Measurements from ENCODE around the gene BMPR1A. TPM values are rescaled to one million over a fixed set of nuclear protein-coding genes. Genes with fewer than 3 reads are reported as not detected.
"Not testable (repeated sequence)": the region's sequence is repeated elsewhere in the genome, so short reads cannot be mapped to it uniquely, and the experiment has no call there.

BMPR1A gene
- total RNA-seq, 1 donor, result 3.3 TPM

DNA sequence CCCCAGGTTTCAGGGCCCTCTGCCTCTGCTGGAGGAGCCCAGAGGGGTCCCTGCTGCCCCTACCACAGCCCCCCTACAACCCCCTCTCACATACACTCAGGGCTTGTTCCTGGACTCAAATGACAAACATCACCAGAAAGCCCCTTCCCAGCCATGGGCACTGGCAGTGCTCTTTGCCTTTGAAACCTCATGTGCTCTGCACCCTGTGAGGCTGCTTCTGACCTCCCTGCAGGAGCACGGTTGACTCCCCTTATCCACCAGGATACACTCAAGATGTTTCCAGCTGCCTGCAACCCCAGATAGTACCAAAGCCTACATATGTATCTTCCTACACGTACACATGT is 208.4 kb downstream of the BMPR1A start:
- H3K27me3 ChIP-seq (ENCODE audit: insufficient read depth, low read length), result peaks cover 19% of the 10 kb centered on the region
- peaks cover 35% of the 10 kb centered on the region for H3K4me1 ChIP-seq (ENCODE audit: insufficient read depth, low read length)
- no peak overlapping the region for H3K4me3 ChIP-seq (ENCODE audit: low read length)
- H3K9me3 ChIP-seq (ENCODE audit: low read depth, low read length), result no peaks in the 10 kb centered on the region

DNA sequence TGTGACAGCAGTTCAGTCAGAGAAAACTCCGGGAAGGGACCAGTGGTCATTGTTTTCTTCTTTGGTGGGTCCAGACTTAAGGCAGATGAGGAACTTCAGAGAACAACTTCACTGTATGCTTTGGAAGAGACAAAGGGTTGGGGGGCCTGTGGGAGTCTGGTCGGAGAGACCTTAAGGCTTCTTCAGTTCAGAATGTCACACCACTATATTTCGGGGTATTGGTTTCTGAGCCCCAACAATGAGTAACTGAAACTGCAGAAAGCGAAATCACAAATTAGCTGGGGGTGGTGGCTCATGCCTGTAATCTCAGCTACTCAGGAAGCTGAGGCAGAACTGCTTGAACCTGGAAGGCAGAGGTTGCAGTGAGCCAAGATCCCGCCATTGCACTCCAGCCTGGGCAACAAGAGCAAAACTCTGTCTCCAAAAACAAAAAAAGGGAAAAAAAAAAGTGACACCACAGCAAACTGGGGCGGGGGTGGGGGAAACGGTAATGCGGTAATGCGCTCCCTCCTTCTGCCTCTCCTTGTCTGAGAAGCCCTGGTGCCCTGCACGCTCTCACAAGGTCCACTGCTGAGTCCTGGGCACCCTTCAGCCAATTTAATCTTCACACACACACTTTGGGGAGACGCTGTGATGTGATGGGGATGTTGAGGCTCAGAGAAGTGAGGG is 209.7 kb downstream of the BMPR1A start:
- Histone ChIP-seq H3K9me3 (ENCODE audit: low read depth, low read length) (no peaks in the 10 kb centered on the region), H3K4me1 (ENCODE audit: insufficient read depth, low read length) (peaks cover 47% of the 10 kb centered on the region), H3K4me3 (ENCODE audit: low read length) (no peak overlapping the region), H3K27me3 (ENCODE audit: insufficient read depth, low read length) (peaks cover 25% of the 10 kb centered on the region)

DNA sequence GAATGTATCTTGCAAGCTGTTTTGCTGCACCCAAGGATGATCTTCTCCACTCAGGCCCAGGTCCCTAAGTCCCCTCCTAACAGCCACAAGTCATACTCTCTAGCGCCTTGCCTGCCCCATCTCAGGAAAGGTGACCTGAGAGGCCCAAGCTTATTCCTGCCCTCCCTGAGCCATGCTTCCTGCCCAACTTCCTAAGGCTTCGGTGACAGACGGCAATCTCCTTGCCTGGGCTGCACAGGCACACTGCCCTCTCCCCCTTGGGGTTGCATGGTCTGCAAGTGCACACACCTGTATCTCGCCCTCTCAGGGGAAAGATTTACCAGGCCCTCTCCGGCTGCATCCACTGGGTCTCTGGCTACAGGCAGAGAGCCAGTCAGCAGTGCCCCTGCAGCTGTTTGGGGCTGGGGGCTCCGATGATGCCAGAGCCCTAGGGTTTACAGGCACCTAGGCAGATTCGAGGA is 211.1 kb downstream of the BMPR1A start:
- H3K9me3 ChIP-seq (ENCODE audit: low read depth, low read length), result no peaks in the 10 kb centered on the region
- H3K4me3 ChIP-seq (ENCODE audit: low read length), result no peak overlapping the region
- H3K4me1 ChIP-seq (ENCODE audit: insufficient read depth, low read length), result peaks cover 55% of the 10 kb centered on the region
- peaks cover 25% of the 10 kb centered on the region for H3K27me3 ChIP-seq (ENCODE audit: insufficient read depth, low read length)

DNA sequence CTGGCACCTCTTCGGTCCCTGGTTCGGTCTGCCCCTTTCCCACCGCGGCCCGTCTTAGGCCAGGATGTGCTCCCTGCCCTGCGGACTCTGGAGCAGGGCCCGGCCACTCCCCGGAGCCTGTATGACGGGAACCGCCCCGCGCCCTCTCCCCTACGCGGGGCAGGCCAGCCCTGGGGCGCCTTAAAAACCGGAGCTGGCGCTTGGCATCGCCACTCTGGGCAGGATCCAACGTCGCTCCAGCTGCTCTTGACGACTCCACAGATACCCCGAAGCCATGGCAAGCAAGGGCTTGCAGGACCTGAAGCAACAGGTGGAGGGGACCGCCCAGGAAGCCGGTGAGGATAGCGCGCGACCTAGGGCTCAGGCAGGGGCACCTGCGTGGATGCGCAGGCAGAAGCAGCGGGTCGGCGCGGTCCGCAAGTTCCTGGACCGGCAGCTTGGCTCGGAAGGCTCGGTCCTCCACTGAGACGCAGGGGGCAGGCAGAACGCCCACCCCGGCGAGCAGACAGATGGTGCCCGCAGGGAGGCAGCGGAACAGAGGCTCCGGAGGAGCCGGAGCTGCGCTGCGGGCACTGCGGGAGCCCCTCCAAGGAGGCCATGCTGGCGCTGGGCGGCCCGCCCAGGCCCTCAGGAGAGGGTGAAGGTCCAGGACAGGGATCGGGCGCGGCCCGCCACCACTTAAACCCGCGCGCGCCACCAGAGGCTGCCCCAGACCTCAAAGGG is 212.0 kb downstream of the BMPR1A start, which contains the start of gene ADIRF:
TSS of gene ADIRF (plus strand) at position 212 of the 723 bp plus-strand sequence. CDS start at position 275, 63 bp downstream.
- Histone ChIP-seq H3K9me3 (ENCODE audit: low read depth, low read length) (no peaks in the 10 kb centered on the region), H3K4me3 (ENCODE audit: low read length) (no peak within 1 kb of the TSS), H3K4me1 (ENCODE audit: insufficient read depth, low read length) (peaks cover 55% of the 10 kb centered on the region), H3K27me3 (ENCODE audit: insufficient read depth, low read length) (peaks cover 25% of the 10 kb centered on the region)

DNA sequence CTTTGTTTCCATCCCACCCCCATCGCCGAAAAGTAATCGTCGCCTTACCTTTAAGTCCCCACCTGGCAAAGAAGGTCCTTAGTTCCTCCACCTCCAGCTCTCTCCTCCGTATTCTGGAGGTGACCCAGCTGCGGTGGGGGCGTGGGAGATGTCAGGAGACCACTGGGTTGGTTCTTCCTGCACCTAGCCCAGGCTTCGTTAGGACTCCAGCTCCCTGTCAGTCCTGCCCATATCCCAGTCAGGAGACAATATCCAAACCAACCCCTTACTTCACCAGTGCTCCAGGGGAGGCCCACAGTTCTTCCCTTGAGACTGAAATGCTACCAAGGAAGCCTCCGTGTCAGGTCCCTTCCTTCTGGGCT is 212.6 kb downstream of the BMPR1A start:
- Histone ChIP-seq H3K4me3 (ENCODE audit: low read length) (no peak overlapping the region), H3K9me3 (ENCODE audit: low read depth, low read length) (no peaks in the 10 kb centered on the region), H3K27me3 (ENCODE audit: insufficient read depth, low read length) (peaks cover 25% of the 10 kb centered on the region), H3K4me1 (ENCODE audit: insufficient read depth, low read length) (peaks cover 55% of the 10 kb centered on the region)

DNA sequence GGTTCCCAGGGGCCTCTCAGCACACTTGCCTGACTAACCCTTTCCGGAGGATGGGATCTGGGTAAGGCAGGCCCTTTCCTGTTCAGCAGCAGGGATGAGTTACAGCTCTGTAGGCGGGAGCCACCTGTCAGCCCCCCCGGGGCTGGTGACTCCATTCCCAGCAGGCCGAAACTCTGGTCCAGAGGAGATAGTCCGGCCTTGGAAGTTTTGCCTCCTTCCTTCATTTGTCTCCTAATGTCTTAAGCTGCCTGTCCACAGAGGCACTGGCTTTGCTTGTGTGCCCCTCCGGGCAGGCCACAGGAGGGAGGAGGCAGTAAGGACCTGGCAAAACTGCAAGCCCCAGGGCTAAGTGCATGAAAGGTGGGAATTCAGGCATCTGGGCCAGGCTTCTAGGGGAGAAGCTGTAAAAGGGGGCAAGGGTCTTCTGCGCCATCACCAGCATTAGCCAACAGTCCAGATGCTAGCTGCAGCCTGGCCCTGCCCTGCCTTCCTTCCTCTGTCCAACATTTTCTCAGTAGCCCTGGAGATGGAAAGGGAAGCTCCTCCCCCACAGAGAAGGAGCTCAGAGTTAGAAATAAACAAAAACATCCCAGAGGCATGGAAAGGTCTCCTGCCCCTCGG is 213.1 kb downstream of the BMPR1A start:
- Histone ChIP-seq H3K4me1 (ENCODE audit: insufficient read depth, low read length) (peaks cover 55% of the 10 kb centered on the region), H3K27me3 (ENCODE audit: insufficient read depth, low read length) (peaks cover 25% of the 10 kb centered on the region), H3K4me3 (ENCODE audit: low read length) (no peak overlapping the region), H3K9me3 (ENCODE audit: low read depth, low read length) (no peaks in the 10 kb centered on the region)

DNA sequence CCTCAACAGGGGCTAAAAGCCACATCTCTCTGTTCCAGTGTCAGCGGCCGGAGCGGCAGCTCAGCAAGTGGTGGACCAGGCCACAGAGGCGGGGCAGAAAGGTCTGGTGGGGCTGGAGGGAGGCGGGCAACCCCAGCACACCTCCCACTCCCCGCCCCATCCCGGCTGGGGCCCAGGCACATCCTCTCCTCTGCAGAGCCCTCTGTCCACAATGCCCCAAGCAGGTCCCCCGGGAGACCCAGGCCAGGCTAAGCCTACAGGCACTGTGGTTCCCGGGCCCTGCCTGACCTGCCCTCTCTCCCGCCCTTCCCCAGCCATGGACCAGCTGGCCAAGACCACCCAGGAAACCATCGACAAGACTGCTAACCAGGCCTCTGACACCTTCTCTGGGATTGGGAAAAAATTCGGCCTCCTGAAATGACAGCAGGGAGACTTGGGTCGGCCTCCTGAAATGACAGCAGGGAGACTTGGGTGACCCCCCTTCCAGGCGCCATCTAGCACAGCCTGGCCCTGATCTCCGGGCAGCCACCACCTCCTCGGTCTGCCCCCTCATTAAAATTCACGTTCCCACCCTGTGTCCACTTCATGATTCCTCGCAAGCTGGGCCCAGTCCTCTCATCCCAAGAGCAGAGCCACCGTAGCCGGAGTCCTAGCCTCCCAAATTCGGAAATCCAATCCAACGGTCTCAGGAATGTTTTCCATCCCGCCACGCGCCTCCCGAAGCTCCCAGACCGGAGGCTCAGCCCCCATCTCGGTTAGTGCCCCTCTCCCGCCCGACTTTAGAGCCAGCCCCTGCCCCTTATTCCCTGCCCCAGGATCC is 214.0 kb downstream of the BMPR1A start:
- Histone ChIP-seq H3K4me3 (ENCODE audit: low read length) (peak overlapping the region; percentile 54), H3K9me3 (ENCODE audit: low read depth, low read length) (no peaks in the 10 kb centered on the region), H3K4me1 (ENCODE audit: insufficient read depth, low read length) (peaks cover 55% of the 10 kb centered on the region), H3K27me3 (ENCODE audit: insufficient read depth, low read length) (peaks cover 25% of the 10 kb centered on the region)

DNA sequence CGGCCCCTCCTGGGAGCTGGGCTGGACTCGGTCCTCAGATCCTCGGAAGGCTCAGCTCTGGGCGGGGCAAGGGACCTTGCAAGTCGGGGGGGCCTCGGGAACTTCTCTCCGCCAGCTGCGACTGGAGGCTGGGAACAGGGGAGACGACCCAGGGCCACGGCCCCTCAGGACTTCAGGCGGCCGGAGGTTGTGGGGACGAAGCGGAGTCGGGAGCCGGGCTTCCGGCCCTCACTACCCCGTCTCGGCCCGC is 214.5 kb downstream of the BMPR1A start:
- Histone ChIP-seq H3K4me1 (ENCODE audit: insufficient read depth, low read length) (peaks cover 51% of the 10 kb centered on the region), H3K9me3 (ENCODE audit: low read depth, low read length) (no peaks in the 10 kb centered on the region), H3K4me3 (ENCODE audit: low read length) (peak overlapping the region; percentile 54), H3K27me3 (ENCODE audit: insufficient read depth, low read length) (peaks cover 25% of the 10 kb centered on the region)

DNA sequence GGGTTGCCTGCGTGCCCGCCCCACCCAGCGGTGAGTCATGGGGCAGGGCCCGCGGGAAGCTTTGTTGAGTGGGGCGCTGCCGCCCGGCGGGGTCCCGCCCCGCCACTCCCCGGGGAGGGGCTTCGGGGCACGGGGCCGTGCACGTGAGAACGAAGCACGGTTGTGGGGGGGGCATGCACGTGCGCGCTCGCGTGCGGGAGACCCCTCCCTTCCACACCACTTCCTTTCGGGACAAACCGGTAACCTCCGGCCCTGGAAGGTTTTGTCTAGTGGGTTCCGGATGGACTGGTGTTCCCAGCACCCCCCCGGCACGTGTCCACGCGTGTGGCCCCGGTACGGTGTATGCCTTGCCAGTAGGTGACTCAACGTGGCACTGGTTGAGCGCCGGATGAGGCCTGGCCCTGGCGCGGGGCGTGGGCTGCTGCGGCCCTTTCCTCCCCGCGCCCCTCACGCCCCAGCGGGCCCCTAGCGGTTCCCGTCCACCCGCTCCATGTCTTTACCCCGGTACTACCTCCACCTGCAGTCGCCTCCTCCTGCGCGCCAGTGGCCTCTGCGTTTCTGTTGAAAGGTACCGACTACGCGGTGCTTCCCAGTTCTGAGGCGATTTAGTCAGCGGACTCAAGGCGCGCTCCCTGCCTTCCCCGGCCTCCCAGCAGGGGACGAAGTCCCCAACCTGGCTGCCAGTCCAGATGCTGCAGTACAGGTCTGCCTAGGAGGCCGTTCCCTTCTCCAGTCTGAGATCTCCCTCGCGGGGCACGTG is 215.0 kb downstream of the BMPR1A start:
- Histone ChIP-seq H3K4me3 (ENCODE audit: low read length) (peak overlapping the region; percentile 54), H3K4me1 (ENCODE audit: insufficient read depth, low read length) (peaks cover 46% of the 10 kb centered on the region), H3K27me3 (ENCODE audit: insufficient read depth, low read length) (peaks cover 25% of the 10 kb centered on the region), H3K9me3 (ENCODE audit: low read depth, low read length) (no peaks in the 10 kb centered on the region)

DNA sequence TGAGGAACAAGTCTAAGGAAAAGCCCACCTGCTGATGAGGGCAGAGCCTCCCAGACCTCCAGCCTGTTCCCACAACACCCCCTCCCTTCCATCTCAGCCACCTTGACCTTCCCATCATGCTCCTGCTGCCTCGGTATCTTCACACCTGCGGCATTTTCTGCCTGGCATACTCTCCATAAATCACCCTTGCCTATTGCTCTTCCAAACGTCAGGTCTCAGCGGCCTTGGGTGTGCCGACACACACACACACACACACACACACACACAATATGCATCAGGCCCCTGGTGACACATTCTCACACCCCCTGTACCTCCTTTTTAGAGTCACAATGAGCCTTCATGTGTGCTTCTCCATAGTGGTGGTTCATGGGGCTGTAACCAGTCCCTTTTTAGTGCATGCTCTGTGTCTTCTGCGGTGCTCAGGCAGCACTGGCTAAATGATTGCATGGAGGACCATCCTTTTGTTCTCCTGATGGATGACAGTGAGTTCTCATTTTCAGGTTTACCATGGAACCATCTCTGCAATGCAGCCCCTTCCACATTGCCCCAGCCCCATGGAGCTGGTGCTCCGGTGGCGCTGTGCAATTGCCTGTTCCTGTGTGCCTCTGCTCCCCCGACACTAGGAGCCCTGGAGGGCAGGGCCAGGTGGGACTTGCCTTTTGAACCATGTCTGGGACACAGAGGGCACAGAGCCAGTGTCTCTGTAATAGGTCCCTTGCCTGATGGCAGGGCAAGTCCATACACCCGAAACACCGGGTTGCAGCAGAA is 216.4 kb downstream of the BMPR1A start:
- peaks cover 23% of the 10 kb centered on the region for H3K27me3 ChIP-seq (ENCODE audit: insufficient read depth, low read length)
- no peaks in the 10 kb centered on the region for H3K9me3 ChIP-seq (ENCODE audit: low read depth, low read length)
- H3K4me3 ChIP-seq (ENCODE audit: low read length), result no peak overlapping the region
- peaks cover 38% of the 10 kb centered on the region for H3K4me1 ChIP-seq (ENCODE audit: insufficient read depth, low read length)

DNA sequence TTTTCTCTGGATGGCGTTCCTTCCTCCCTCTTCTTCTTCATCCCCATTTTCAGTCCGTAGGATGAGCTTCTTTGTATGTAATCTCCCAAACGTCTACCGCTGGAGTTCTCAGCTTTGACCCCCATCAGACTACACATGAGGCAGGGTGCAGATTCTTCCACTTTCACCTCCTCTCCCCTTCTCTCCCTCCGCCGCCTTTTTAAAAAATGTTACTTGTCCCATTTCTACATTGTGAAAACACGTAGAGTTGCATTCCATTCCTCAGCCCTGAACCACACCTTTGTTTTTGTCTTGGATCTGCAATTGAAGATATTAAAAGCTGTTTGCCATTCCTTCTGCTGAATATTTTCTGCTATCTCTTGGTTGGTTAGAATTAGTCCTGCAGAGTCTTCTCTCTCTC is 218.1 kb downstream of the BMPR1A start:
- peaks cover 23% of the 10 kb centered on the region for H3K4me1 ChIP-seq (ENCODE audit: insufficient read depth, low read length)
- H3K4me3 ChIP-seq (ENCODE audit: low read length), result no peak overlapping the region
- H3K9me3 ChIP-seq (ENCODE audit: low read depth, low read length), result no peaks in the 10 kb centered on the region
- peaks cover 9% of the 10 kb centered on the region for H3K27me3 ChIP-seq (ENCODE audit: insufficient read depth, low read length)

DNA sequence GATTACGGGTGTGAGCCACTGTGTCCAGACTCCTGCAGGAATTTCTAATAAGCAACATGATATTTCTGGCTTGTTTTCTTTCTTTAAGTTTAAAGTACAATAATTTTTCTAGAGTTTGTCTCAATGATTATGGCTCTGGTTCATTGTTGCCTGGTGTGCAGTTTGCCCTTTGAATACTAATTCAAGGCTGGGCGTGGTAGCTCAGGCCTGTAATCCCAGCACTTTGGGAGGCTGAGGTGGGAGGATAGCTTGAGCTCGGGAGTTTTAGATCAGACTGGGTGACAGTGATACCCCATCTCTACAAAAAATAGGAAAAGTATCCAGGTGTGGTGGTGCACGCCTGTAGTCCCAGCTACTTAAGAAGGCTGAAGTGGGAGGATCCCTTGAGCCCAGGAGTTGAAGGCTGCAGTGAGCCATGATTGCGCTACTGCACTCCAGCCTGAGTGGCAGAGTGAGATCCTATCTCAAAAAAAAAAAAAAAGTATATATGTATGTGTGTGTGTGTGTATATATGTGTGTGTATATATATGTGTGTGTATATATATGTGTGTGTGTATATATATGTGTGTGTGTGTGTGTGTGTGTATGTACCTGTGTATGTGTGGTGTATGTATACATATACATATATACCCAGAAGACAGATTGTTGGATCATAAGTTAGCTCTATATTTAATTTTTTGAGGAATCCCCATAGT is 220.1 kb downstream of the BMPR1A start:
- H3K9me3 ChIP-seq (ENCODE audit: low read depth, low read length), result no peaks in the 10 kb centered on the region
- peaks cover 5% of the 10 kb centered on the region for H3K4me1 ChIP-seq (ENCODE audit: insufficient read depth, low read length)
- no peak overlapping the region for H3K4me3 ChIP-seq (ENCODE audit: low read length)
- no peaks in the 10 kb centered on the region for H3K27me3 ChIP-seq (ENCODE audit: insufficient read depth, low read length)

DNA sequence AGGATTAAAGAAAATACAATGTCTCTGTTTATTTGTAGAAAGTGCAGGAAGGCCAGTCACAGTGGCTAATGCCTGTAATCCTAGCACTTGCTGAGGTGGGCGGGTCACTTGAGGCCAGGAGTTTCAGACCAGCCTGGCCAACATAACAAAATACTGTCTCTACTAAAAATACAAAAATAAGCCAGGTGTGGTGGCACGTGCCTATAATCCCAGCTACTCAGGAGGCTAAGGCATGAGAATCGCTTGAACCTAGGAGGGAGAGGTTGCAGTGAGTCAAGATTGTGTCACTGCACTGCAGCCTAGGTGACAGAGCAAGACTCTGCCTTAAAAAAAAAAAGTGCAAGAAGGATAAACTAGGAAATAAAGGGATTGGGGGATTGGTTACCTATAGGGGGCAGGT is 222.0 kb downstream of the BMPR1A start:
- not testable (repeated sequence) for H3K4me3 ChIP-seq (ENCODE audit: low read length); H3K9me3 ChIP-seq (ENCODE audit: low read depth, low read length); H3K27me3 ChIP-seq (ENCODE audit: insufficient read depth, low read length); H3K4me1 ChIP-seq (ENCODE audit: insufficient read depth, low read length)
